GM18508 (cell line): ENCODE data around the gene PDE2A.
"Not testable (repeated sequence)": the region's sequence is repeated elsewhere in the genome, so short reads cannot be mapped to it uniquely, and the experiment has no call there.

Experiments used
- ATAC-seq: cut with Tn5 transposase; IDR thresholded peaks from one replicate; pipeline ENCODE4 v1.9.1; 2021; ENCODE audit warnings: moderate number of reproducible peaks; ENCODE audit not compliant: insufficient read depth, unreplicated experiment

Gene PDE2A

DNA sequence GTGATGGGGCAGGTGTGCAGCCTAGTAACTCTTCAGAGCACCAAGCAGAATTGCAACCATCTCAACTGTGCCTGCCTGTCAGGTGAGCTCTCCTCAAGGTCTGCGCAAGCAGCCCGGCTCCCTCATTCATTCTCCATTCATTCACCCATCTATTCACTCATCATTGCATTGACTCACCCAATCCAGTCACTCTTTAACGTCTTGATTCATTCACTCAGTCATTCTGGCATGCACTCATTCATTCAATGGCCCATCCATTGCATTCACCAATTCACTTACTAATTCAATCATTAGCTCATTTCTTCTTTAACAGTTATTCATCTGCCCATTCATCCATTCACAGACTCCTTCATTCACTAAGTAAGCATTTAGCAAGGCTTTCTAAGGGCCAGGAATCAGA, 111.8 kb downstream of the PDE2A start:
- no peak for ATAC-seq

DNA sequence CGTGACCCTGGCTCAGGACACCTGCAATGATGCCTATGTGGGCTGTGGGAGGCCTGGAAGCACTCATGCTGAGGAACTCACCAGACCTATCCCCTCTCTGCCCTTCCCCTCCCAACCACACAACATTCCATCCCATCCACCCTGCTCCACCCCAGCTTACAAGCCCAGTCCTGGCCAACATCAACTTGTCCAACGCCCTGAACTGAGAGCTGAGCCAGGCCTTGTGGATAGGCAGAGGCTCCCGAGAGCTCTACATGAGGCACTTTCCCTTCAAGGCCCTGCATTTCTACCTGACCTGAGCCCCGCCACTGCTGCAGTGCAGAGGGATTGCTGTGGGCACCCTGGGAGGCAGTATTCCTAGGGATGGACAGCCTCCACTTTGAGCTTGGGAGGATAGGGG, 112.4 kb downstream of the PDE2A start:
- no peak for ATAC-seq

DNA sequence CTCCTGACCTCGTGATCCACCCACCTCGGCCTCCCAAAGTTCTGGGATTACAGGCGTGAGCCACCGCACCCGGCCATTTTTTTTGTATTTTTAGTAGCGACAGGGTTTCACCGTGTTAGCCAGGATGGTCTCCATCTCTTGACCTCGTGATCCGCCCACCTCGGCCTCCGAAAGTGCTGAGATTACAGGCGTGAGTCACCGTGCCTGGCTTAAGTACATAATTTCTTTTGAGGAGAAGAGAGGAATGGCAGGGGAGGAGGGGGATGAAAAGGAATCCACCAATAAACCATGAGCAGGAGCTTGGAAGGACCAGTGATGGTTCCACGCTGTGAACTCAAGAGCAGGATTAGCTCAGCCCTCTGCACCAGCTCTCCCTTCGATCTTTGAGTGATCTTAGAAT, 113.4 kb downstream of the PDE2A start:
- ATAC-seq, result not testable (repeated sequence)

DNA sequence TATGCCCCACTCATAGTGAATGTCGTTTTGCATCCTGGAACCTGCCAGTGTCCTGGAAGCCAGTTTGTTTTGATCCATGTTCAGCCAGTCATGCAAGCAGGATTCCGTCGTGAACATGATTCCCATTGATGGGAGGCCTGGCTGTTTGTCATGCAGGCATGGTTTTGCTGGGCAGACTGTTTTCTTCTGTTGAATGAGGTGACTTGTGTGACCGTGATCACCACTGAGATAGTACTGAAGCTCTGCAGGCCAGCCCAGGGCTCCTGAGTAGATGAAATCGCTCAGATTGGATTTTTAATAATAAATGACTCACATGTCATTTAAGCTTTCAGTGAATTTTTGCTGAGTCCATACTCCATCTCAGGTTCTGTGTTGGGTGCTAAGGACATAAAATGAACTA, 117.8 kb downstream of the PDE2A start:
- ATAC-seq, result no peak

DNA sequence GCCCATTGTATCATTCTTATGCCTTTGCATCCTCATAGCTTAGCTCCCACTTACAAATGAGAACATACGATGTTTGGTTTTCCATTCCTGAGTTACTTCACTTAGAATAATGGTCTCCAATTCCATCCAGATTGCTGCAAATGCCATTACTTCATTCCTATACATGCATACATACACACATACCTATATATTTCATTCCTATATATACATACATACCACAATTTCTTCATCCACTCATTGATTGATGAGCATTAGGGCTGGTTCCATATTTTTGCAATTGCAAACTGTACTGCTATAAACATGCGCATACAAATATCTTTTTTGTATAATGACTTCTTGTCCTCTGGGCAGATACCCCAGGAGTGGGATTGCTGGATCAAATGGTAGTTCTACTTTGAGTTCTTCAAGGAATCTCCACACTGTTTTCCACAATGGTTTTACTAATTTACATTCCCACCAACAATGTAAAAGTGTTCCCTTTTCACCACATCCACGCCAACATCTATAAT, 119.2 kb downstream of the PDE2A start:
- ATAC-seq, result not testable (repeated sequence)

DNA sequence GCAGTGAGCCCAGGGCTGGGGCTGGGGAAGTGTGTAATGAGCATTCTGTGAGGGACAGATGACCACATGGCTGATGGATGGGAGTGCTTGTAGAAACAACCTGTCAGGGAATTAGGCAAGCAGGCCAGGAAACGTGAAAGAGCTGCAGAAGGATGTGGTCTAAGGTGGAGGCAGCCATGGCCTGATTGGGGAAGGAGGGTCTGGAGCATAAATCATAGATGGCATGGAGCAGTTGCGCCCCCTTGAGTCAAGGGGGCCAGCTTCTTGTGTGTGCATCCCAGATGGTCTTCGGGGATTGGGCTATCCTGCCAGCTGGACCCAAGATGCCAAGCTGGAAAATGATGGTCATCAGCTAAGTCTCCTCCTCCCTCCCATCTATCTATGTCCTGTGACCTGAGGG, 120.5 kb downstream of the PDE2A start:
- ATAC-seq, result no peak

DNA sequence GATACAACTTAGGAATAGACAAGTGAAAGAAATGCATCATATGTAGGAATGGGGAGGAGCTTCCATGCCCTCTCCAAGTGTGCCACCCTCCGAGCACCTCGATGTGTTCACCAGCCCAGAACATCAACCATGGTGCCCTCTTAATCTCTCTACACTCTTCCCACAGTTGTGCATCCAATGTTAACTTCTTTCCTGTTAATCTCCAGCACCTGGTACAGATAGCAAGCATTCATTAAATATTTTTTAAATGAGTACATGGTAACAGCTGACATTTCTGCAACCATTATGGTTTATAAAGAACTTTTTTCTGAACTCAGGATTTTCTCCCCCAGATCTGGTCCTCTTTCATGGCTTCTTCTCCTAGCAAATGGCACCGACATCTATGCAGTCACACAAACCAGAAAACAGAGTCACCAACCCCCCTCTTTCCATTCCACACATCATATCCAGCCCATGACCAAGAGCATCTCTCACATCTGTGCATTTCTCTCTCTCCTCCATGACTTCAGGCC, 121.8 kb downstream of the PDE2A start:
- no peak for ATAC-seq

DNA sequence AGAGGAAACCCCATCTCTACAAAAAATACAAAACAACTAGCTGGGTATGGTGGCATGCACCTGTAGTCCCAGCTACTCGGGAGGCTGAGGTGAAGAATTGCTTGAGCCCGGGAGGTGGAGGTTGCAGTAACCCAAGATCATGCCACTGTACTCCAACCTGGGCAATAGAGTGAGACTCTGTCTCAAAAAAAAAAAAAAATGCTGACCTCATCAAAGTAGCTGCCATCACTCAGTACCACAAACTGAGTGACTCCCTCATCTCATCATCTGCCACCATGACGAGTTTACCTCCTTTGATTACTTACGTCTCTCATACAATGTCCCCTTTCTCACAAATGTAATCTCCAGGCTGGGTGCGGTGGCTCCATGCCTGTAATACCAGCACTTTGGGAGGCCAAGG, 122.7 kb downstream of the PDE2A start:
- no peak for ATAC-seq

DNA sequence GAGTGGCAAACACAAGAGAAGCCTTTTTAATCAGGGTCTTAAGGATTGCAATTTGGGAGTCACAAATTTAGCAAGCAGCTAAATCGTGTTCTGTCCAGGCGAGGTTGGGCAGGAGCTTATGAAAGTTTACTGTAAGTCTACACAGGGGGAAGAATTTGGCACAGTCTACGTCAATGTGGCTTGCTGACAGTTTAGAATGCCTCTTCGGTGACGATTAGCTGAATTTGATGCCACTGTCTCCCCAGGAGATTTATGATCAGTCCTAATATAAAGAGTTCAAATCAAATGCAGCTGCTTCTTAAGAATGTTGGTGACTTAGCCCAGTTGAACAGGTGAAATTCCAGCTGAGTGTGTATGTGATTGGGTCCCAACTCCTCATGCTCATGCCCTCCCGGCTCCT, 125.8 kb downstream of the PDE2A start:
- no peak for ATAC-seq

DNA sequence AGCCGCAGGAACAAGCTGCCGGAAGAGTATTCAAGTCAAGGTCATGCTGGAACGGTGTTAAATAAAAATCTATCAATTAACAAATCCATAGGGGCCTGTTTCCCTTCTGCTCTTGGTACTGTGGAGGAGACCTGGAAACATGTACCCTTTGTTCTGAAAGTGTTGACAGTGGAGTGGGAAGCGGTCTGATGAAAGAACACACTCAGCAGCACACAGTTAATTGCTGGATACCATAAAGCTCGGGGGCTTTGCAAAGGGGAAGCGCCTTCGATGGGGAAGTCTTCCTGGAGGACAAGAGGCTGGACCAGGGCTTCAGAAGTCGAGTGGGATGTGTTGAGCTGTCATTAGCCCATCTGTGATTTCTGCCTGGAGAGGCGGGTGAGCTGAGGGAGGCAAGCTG, 127.4 kb downstream of the PDE2A start:
- ATAC-seq, result no peak

DNA sequence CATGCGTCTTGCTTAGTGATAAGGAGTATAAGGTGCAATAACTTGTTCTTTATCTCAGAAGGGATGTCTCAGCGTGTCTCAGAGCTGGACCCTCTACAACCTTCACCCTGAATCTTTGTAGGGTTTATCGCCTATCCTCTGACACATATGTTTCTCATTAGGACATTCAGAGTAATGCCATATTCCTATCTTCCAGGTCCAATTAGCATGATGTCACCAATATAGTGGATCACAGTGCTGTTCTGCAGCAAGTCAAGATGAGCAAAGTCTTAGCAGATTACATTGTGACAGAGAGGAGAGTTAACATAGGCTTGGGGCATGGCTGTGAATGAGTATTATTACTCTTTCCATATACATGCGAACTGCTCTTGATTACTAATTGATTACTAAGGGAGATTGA, 129.6 kb downstream of the PDE2A start:
- no peak for ATAC-seq

DNA sequence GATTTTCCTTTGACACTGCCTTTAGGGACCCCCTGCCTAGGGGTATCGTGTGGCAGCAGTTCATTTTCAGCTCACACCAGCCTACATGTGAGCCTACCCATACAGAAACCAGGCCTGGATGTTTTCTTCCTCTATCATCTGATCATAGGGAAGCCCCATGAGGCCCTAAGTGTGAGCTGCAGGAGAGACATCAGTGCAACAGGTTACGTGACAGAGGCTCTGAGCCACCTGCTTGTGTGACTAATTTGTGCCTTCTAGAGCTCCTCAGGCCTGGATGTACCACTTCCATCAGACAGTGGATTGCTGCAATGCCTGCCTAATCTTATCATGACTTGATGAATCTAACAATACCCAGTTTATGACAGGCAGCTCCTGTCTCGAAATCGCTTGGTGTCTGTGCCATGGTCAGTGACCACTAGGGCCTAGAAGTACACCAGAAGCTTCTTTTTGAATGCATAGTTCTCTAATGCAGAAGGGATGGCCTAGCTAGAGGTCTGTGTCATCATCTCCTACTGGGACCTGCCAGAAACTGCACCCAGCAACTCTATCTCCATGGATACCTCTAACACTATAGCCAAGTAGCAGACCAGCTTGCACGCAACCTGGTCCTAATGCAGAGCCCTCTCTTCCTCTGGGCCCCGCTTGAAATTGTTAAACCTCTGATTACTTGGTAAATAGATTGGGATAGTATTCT, 130.2 kb downstream of the PDE2A start:
- no peak for ATAC-seq

DNA sequence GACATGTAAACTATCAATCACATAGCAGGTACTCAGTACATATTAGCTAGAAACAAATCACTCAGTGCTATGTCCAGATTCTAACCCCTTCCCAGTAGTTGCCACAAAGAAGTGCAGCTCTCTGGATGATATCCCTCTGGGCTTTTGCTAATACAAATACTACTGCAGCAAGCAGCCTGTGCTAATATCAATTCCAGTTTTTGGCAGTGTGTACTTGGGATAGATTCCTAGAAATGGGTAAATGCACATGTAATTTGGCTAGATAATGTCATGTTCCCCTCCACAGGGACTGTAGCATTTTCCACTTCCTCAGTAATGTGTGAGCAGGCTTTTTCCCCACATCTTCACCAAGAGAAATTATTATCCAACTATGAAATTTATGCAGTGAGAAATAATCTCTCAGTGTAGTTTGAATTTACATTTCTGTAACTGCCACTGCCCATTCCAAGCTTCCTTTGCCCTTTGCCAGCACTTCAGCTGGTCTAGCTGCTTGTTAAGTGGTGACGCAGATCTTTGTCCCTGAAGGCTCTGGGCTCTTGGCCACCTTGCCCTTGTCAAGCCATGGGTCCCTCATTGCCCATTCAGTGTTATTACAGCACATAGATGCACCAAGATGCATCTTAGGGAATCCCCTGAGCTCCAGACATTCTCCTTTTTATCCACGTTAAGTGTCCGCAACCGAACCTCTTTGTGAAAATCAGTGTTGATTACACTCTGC, 132.8 kb downstream of the PDE2A start:
- ATAC-seq, result no peak

DNA sequence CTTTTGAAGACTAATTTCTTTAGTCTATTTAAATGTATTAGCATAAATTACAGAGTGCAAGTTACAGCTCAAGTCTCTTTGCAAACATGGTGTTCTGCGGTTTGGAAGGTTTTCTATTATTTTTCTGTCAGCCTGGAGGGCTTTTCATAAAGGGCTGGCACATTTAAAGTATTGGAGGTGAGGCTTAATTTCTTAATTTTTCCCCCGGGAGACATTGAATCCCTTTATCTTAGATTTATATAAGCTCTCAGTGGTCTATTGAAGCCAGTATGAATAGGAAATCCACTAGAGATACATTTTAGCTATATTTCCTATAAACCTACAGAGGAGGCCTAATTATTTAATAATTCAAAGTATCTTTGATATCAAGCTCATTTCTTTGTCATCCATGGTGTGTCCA, 137.2 kb downstream of the PDE2A start:
- ATAC-seq, result no peak

DNA sequence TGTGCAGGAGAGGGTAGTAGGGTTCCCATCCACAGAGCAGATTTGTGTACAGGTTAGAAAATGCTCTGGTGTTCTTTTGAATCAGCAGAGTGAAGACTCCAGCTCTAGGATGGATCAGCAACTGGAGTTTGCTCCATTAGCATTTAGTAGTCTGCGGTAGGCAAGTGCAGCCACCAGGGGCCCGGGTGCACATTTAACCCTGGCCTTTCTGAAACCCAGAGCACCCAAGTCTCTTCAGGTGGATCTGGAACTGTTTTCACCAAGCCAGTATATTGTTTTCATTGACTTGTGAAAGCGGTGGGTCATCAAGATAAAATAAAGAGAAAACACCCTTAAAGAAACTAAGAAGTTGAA, 139.1 kb downstream of the PDE2A start:
- ATAC-seq, result no peak

DNA sequence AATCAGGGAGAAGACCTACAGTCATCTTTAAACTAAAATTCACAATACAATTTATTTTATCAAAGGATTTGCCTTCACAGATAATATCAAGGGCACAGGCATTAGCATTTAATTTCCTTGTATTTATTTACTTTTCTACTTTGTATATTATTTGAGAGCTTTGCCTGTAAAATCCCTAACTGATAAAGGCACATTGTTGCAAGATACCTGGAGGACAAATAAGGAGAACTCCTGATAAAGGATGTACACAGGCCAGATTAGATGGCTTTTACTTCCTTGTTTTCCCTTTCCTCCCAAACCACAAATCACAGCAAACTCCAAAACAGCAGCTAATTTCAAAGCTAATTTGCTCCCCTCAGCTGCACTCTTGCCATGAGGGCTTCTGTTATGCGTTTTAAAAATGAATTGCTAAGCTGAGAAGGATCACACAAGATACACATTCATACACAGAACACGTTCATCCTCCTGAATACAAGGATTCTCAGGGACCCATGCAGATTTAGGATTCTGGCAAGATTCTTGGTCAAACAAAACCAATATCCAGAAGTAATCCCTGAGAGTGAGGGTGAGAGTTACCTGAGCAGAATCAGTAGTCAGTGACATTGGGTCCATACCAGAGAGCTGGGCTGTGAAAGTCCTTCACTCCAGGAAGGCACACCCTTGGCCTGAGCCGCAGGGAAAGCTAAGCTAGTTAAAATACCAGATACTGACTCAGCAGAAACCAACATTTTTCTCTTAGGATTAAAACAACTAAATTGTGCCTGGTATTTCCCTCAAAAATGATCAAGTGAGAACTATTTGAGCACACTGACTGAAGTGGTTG, 139.6 kb downstream of the PDE2A start:
- no peak for ATAC-seq

DNA sequence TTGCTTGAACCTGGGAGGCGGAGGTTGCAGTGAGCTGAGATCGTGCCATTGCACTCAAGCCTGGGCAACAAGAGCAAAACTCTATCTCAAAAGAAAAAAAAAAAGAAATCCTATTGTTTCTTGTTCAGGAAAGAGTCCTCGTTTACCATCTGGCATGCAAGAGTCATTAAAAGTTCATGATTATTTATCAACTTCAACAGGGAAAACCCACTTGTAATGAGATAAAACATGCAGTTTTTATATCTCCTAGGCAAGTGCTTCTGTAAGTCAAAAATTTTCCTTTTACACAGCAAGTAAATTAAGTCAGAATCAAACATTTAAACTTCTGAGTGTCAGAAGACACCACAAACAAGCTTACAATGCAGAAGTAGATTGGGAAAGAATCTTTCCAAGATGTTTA, 145.2 kb downstream of the PDE2A start:
- ATAC-seq, result no peak

DNA sequence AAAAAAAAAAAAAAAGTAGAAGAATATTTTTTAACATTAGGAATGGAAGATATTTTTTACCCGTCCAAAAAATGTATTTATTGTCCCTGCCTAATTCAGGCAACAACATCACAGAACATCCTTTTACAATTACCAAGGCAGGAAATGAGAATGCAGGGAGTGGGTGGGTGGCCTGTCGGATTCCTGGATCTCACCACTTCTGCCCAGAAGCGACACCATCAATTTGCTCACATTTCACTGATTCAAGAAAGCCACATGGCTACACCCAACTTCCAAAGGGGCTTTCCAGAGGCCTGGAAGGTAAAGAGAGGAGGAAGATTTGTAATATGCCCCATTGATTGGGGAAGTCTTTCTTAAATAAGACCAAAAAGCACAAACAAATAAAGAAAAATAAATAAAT, 146.1 kb downstream of the PDE2A start:
- no peak for ATAC-seq
